Measurements from ENCODE around the gene SYNM.

GRCh38 chr15:99120050-99120777 is 15.3 kb downstream of the SYNM start:
- TF ChIP-seq EZH2 (IDR thresholded peaks at IDR 0.05) (no peak), ZFX (IDR thresholded peaks at IDR 0.05) (no peak), POLR2A (IDR thresholded peaks at IDR 0.05; ENCODE audit: borderline replicate concordance, extremely low read depth, insufficient read depth, insufficient read length) (no peak), ZBTB33 (IDR thresholded peaks at IDR 0.05; ENCODE audit: extremely low read depth, insufficient replicate concordance, low read length) (no peak), POLR2AphosphoS5 (IDR thresholded peaks at IDR 0.05; ENCODE audit: low read depth, low read length) (no peak), CTCF (IDR thresholded peaks at IDR 0.05 in 2 of 3, conservative IDR thresholded peaks at IDR 0.05 in 1 of 3; ENCODE audit: borderline replicate concordance in 1 of 3, insufficient read depth in 1 of 3, low read depth in 2 of 3, low read length in 2 of 3) (no peak), CEBPB (IDR thresholded peaks at IDR 0.05; ENCODE audit: low read depth) (no peak), ZNF274 (IDR thresholded peaks at IDR 0.05; ENCODE audit: low read depth, low read length) (no peak)

All from HCT116 (cell line).